Measurements from ENCODE around the gene TTLL11. TPM values are rescaled to one million over a fixed set of nuclear protein-coding genes. Genes with fewer than 3 reads are reported as not detected.

TTLL11 gene
- total RNA-seq, 4 donors from 2014 or later, result 20.5 to 41.3 (median 27.6) TPM

GRCh38 chr9:122099271-122099869 lies 6.3 kb upstream of the TTLL11 start:
- Histone ChIP-seq H3K36me3 (no peaks in the 10 kb centered on the region), H3K27ac (replicated peaks in 1 of 4) (no peak overlapping the region), H3K4me1 (peaks cover 0 to 25% (median 12%) of the 10 kb centered on the region in 4 donors), H3K27me3 (no peaks in the 10 kb centered on the region), H3K4me3 (no peak overlapping the region), H3K9me3 (no peaks in the 10 kb centered on the region)
- no peak for TF ChIP-seq EP300 (IDR thresholded peaks at IDR 0.05)
- TF ChIP-seq POLR2AphosphoS5 (IDR thresholded peaks at IDR 0.05), result peak in 1 of 2 donors; percentile 28
- TF ChIP-seq CTCF (IDR thresholded peaks at IDR 0.05), result peak; percentile 83 to 91 (median 89)
- no peak for TF ChIP-seq POLR2A (IDR thresholded peaks at IDR 0.05; ENCODE audit: low read depth)
- peak; percentile 96 for DNase-seq (ENCODE audit: extremely low spot score)
- intact Hi-C loops (cut with DNase I), result loop anchor here (1.0 to 10.0 kb wide), 3 partner anchors 24 to 725 kb away; partner anchors contain the start of genes MRRF, PDCL and RBM18
- WGBS, result 51% methylated on average over 16 of the region's 16 CpGs

- H3K4me3 ChIP-seq, result no peak overlapping the region
- no peak for DNase-seq (ENCODE audit: extremely low spot score)
- 68% methylated on average over 8 of the region's 8 CpGs for WGBS
- H3K27me3 ChIP-seq, result no peaks in the 10 kb centered on the region
- TF ChIP-seq EP300 (IDR thresholded peaks at IDR 0.05), result no peak
- no peak for TF ChIP-seq POLR2A (IDR thresholded peaks at IDR 0.05; ENCODE audit: low read depth)
- no peak for TF ChIP-seq POLR2AphosphoS5 (IDR thresholded peaks at IDR 0.05)
- no peak for TF ChIP-seq CTCF (IDR thresholded peaks at IDR 0.05)
- H3K9me3 ChIP-seq, result no peaks in the 10 kb centered on the region
- no peaks in the 10 kb centered on the region for H3K36me3 ChIP-seq
- peaks cover 3 to 36% (median 19%) of the 10 kb centered on the region in 4 donors for H3K4me1 ChIP-seq
- intact Hi-C loops (cut with DNase I), result loop anchor here (10.0 kb wide), 2 partner anchors 167 to 727 kb away; partner anchors contain the start of genes MRRF, PDCL and RBM18
- H3K27ac ChIP-seq (replicated peaks in 1 of 4), result peak overlapping the region in 3 of 4 donors; percentile 20 to 41 (median 29)
These were observed 4.7 kb upstream of the TTLL11 start for GRCh38 chr9:122097679-122098315.

- intact Hi-C loops (cut with DNase I), result loop anchor here (10.0 kb wide), 2 partner anchors 168 to 728 kb away; partner anchors contain the start of genes MRRF, PDCL and RBM18
These were observed 3.7 kb upstream of the TTLL11 start for GRCh38 chr9:122096620-122097415.

More at GRCh38 chr9:122096620-122097415, 3.7 kb upstream of the TTLL11 start:
- Histone ChIP-seq H3K4me3 (no peak overlapping the region), H3K36me3 (no peaks in the 10 kb centered on the region), H3K27ac (replicated peaks in 1 of 4) (peak overlapping the region in 2 of 4 donors; percentile 29 to 41), H3K27me3 (no peaks in the 10 kb centered on the region), H3K9me3 (no peaks in the 10 kb centered on the region), H3K4me1 (peaks cover 8 to 45% (median 27%) of the 10 kb centered on the region in 4 donors)
- TF ChIP-seq CTCF (IDR thresholded peaks at IDR 0.05) (no peak), POLR2A (IDR thresholded peaks at IDR 0.05; ENCODE audit: low read depth) (no peak), EP300 (IDR thresholded peaks at IDR 0.05) (no peak), POLR2AphosphoS5 (IDR thresholded peaks at IDR 0.05) (no peak)
- DNase-seq (ENCODE audit: extremely low spot score), result no peak
- 92% methylated on average over 4 of the region's 4 CpGs for WGBS

Data from esophagus muscularis mucosa (tissue), 4 donors.